Gastroesophageal sphincter (tissue), 3 donors: ENCODE measurements around the gene MISP3.

Experiments used
- CTCF ChIP-seq, 4 experiments: fragments of 200-600 bp in 2 of 4; fragments of 450-650 bp in 2 of 4; sonication (generic) in 1 of 4; IDR thresholded peaks; one replicate each; pipeline ENCODE4 v1.5.1; 2017 to 2019; ENCODE audit warnings: antibody characterized with exemption in 4 of 4, mild to moderate bottlenecking in 2 of 4, moderate library complexity in 2 of 4
- EP300 ChIP-seq: sonication (generic); formaldehyde crosslinking; IDR thresholded peaks from one replicate; pipeline ENCODE4 v1.6.1; 2017; ENCODE audit warnings: antibody characterized with exemption, mild to moderate bottlenecking
- POLR2A ChIP-seq, 2 donors: fragments of 450-650 bp; IDR thresholded peaks; one replicate each; pipeline ENCODE4 v1.6.1; 2017; ENCODE audit warnings: antibody characterized with exemption in 2 of 2, mild to moderate bottlenecking in 2 of 2, moderate library complexity in 1 of 2
- POLR2AphosphoS5 ChIP-seq: sonication (generic); formaldehyde crosslinking; IDR thresholded peaks from one replicate; pipeline ENCODE4 v1.6.1; 2017; ENCODE audit warnings: antibody characterized with exemption

- TF ChIP-seq CTCF (IDR thresholded peaks at IDR 0.05) (no peak), POLR2AphosphoS5 (no peak), POLR2A (IDR thresholded peaks at IDR 0.05) (no peak), EP300 (no peak)
Observed at GRCh38 chr19:14102102-14102696, 29.6 kb downstream of the MISP3 start.
